ENCODE measurements around the gene FOS. TPM values are rescaled to one million over a fixed set of nuclear protein-coding genes. Genes with fewer than 3 reads are reported as not detected.

Gene FOS
- total and polyA plus RNA-seq, 2 experiments from 2014 or later = 47.3 to 54.8 TPM

GRCh38 chr14:75273272-75274049 is 5.2 kb upstream of the FOS start:
- Mint-ChIP-seq H3K9me3 (no peaks in the 10 kb centered on the region; the same call in 2 of the 3 replicates), H3K36me3 (ENCODE audit: low read depth) (no peaks in the 10 kb centered on the region; the same call in 2 of the 3 replicates), H3K4me3 (no peak overlapping the region), H3K27me3 (ENCODE audit: insufficient read depth, low read depth, poor library complexity) (peaks cover 24% of the 10 kb centered on the region), H3K4me1 (peaks cover 13% of the 10 kb centered on the region), H3K27ac (no peak overlapping the region)
- H3K27me3 ChIP-seq (ENCODE audit: insufficient read depth) = peaks cover 31% of the 10 kb centered on the region
- peaks cover 7% of the 10 kb centered on the region; the same call in 1 of the 2 replicates for H3K4me1 ChIP-seq (ENCODE audit: insufficient read depth)
- H3K4me3 ChIP-seq = no peak overlapping the region
- no peaks in the 10 kb centered on the region for H3K36me3 ChIP-seq (ENCODE audit: insufficient read depth)
- ATAC-seq (no peak), DNase-seq (ENCODE audit: low spot score) (no peak)
- no peaks in the 10 kb centered on the region for H4K20me1 ChIP-seq (replicated peaks; ENCODE audit: insufficient read depth)
- H3F3A ChIP-seq (replicated peaks; ENCODE audit: low read depth) = 0 out of 2 replicates have a peak, but pooled peaks cover 12% of the 10 kb centered on the region
- no peak for TF ChIP-seq ZNF114 (CRISPR knock-in tag; IDR thresholded peaks at IDR 0.05)
- no peak overlapping the region for H3K27ac ChIP-seq (ENCODE audit: low read depth)
- no peak overlapping the region for H3K4me2 ChIP-seq
- H3K9me2 ChIP-seq (ENCODE audit: insufficient read depth) = no peaks in the 10 kb centered on the region
- no peak overlapping the region for H2AFZ ChIP-seq
- H3K79me2 ChIP-seq (replicated peaks; ENCODE audit: insufficient read depth) = no peaks in the 10 kb centered on the region

DNA sequence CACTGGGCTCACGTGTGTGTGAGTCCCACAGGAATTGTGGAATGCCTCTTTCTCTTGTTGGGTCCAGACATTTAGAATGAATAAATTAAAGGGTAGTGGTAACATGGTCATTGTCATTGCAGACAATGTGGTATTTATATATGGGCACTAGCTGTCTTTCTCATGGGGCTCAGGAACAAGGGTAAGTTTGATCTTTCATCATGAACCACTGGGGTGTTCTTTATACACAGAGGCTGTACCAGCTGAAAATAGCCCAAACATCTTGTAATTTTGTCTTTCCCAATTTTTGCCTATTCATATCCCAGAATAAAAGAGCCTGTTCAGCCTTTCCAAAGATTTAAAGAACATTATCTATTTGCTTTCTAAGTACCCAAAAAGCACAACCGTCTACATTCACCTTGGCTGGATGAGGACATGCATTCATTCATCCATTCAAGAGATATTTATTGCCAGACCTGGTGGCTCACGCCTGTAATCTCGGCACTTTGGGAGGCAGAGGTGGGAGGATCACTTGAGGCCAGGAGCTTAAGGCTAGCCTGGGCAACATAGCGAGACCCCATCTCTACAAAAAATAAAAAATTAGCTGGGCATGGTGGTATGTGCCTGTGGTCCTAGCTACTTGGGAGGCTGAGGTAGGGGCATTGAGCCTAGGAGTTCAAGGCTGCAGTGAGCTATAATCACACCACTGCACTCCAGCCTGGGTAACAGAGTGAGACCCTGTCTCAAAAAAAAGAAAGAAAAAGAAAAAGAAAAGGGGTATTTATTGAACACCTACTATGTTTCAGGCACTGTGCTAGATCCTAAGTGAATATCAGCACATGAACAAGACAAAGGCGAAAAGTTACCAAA is 4.4 kb upstream of the FOS start:
- Histone ChIP-seq H3K36me3 (ENCODE audit: insufficient read depth) (no peaks in the 10 kb centered on the region), H3K27me3 (ENCODE audit: insufficient read depth) (peaks cover 36% of the 10 kb centered on the region), H3K27ac (ENCODE audit: low read depth) (no peak overlapping the region), H3K4me1 (ENCODE audit: insufficient read depth) (peaks cover 2% of the 10 kb centered on the region; the same call in 1 of the 2 replicates), H3K4me2 (no peak overlapping the region), H3K4me3 (no peak overlapping the region), H3F3A (replicated peaks; ENCODE audit: low read depth) (peaks cover 17% of the 10 kb centered on the region; the same call in 1 of the 2 replicates), H3K9me2 (ENCODE audit: insufficient read depth) (no peaks in the 10 kb centered on the region), H3K79me2 (replicated peaks; ENCODE audit: insufficient read depth) (peaks cover 4% of the 10 kb centered on the region; the same call in 1 of the 2 replicates), H4K20me1 (replicated peaks; ENCODE audit: insufficient read depth) (0 out of 2 replicates have a peak, but pooled peaks cover 2% of the 10 kb centered on the region), H2AFZ (no peak overlapping the region)
- H3K4me3 Mint-ChIP-seq = no peak overlapping the region
- H3K4me1 Mint-ChIP-seq = peaks cover 7% of the 10 kb centered on the region
- no peak for DNase-seq (ENCODE audit: low spot score)
- no peaks in the 10 kb centered on the region; the same call in 2 of the 3 replicates for H3K9me3 Mint-ChIP-seq
- peaks cover 31% of the 10 kb centered on the region for H3K27me3 Mint-ChIP-seq (ENCODE audit: insufficient read depth, low read depth, poor library complexity)
- no peak overlapping the region for H3K27ac Mint-ChIP-seq
- no peak for ATAC-seq
- no peaks in the 10 kb centered on the region; the same call in 2 of the 3 replicates for H3K36me3 Mint-ChIP-seq (ENCODE audit: low read depth)
- TF ChIP-seq POLR2AphosphoS5 (IDR thresholded peaks at IDR 0.05; ENCODE audit: low read depth) = no peak
- TF ChIP-seq EZH2phosphoT487 (IDR thresholded peaks at IDR 0.05; ENCODE audit: unreplicated experiment) = no peak
- TF ChIP-seq NANOG (IDR thresholded peaks at IDR 0.05; ENCODE audit: borderline replicate concordance) = no peak
- TF ChIP-seq, protein P1, sequence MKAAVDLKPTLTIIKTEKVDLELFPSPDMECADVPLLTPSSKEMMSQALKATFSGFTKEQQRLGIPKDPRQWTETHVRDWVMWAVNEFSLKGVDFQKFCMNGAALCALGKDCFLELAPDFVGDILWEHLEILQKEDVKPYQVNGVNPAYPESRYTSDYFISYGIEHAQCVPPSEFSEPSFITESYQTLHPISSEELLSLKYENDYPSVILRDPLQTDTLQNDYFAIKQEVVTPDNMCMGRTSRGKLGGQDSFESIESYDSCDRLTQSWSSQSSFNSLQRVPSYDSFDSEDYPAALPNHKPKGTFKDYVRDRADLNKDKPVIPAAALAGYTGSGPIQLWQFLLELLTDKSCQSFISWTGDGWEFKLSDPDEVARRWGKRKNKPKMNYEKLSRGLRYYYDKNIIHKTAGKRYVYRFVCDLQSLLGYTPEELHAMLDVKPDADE (IDR thresholded peaks at IDR 0.05) = no peak
- TF ChIP-seq, protein P2, sequence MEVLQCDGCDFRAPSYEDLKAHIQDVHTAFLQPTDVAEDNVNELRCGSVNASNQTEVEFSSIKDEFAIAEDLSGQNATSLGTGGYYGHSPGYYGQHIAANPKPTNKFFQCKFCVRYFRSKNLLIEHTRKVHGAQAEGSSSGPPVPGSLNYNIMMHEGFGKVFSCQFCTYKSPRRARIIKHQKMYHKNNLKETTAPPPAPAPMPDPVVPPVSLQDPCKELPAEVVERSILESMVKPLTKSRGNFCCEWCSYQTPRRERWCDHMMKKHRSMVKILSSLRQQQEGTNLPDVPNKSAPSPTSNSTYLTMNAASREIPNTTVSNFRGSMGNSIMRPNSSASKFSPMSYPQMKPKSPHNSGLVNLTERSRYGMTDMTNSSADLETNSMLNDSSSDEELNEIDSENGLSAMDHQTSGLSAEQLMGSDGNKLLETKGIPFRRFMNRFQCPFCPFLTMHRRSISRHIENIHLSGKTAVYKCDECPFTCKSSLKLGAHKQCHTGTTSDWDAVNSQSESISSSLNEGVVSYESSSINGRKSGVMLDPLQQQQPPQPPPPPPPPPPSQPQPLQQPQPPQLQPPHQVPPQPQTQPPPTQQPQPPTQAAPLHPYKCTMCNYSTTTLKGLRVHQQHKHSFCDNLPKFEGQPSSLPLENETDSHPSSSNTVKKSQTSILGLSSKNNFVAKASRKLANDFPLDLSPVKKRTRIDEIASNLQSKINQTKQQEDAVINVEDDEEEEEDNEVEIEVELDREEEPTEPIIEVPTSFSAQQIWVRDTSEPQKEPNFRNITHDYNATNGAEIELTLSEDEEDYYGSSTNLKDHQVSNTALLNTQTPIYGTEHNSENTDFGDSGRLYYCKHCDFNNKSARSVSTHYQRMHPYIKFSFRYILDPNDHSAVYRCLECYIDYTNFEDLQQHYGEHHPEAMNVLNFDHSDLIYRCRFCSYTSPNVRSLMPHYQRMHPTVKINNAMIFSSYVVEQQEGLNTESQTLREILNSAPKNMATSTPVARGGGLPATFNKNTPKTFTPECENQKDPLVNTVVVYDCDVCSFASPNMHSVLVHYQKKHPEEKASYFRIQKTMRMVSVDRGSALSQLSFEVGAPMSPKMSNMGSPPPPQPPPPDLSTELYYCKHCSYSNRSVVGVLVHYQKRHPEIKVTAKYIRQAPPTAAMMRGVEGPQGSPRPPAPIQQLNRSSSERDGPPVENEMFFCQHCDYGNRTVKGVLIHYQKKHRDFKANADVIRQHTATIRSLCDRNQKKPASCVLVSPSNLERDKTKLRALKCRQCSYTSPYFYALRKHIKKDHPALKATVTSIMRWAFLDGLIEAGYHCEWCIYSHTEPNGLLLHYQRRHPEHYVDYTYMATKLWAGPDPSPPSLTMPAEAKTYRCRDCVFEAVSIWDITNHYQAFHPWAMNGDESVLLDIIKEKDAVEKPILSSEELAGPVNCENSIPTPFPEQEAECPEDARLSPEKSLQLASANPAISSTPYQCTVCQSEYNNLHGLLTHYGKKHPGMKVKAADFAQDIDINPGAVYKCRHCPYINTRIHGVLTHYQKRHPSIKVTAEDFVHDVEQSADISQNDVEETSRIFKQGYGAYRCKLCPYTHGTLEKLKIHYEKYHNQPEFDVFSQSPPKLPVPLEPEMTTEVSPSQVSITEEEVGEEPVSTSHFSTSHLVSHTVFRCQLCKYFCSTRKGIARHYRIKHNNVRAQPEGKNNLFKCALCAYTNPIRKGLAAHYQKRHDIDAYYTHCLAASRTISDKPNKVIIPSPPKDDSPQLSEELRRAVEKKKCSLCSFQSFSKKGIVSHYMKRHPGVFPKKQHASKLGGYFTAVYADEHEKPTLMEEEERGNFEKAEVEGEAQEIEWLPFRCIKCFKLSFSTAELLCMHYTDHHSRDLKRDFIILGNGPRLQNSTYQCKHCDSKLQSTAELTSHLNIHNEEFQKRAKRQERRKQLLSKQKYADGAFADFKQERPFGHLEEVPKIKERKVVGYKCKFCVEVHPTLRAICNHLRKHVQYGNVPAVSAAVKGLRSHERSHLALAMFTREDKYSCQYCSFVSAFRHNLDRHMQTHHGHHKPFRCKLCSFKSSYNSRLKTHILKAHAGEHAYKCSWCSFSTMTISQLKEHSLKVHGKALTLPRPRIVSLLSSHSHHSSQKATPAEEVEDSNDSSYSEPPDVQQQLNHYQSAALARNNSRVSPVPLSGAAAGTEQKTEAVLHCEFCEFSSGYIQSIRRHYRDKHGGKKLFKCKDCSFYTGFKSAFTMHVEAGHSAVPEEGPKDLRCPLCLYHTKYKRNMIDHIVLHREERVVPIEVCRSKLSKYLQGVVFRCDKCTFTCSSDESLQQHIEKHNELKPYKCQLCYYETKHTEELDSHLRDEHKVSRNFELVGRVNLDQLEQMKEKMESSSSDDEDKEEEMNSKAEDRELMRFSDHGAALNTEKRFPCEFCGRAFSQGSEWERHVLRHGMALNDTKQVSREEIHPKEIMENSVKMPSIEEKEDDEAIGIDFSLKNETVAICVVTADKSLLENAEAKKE (CRISPR knock-in tag; IDR thresholded peaks at IDR 0.05) = no peak
- no peak for TF ChIP-seq REST (IDR thresholded peaks at IDR 0.05; ENCODE audit: unreplicated experiment)
- no peak for TF ChIP-seq STAT1 (IDR thresholded peaks at IDR 0.05; ENCODE audit: unreplicated experiment)

Data from GM23338 (cell line).